ENCODE data around the gene DPY19L2.
"Not testable (repeated sequence)": the region's sequence is repeated elsewhere in the genome, so short reads cannot be mapped to it uniquely, and the experiment has no call there.

DPY19L2 gene

DNA sequence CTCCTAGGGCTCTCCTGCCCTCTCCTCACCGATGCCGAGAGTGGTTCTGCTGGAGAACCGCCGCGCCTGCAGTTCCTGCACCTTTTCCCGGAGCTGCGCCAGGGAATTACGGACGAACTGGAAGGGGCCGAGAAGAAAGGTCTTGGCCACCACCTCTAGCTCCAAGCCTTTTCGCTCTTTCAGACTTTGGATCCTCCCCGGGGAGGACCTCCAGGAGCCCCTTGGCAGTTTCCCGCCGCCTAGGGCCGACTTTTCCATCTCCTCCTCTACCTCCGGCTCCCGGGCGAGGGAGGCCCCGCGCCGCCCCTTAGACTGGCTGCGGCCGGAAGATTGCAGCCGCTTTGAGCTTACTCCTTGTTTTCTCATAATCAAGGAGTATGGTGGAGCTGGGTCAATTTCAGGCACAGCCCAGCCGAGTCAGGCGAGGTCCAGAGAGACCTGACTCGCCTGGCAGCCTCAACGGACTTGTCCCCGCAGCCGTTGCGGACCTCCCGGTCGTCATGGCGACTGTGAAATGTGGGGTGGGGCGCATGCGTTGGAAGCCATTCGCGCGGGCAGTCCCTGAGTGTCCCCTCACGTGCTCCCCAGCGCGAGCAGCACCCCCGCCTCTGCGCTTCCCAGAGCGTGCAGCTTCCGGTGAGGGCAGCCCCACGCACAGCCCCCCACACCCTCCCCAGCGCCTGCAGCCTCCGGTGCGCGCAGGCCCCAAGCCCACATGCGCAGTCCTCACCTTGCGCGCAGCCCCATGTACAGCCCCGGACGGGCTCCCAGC is at the start of gene DPY19L2:
TSS of gene DPY19L2 (minus strand) at position 466 of the 772 bp plus-strand sequence. CDS start at position 366, 100 bp downstream.
- peak; percentile 62 for DNase-seq

DNA sequence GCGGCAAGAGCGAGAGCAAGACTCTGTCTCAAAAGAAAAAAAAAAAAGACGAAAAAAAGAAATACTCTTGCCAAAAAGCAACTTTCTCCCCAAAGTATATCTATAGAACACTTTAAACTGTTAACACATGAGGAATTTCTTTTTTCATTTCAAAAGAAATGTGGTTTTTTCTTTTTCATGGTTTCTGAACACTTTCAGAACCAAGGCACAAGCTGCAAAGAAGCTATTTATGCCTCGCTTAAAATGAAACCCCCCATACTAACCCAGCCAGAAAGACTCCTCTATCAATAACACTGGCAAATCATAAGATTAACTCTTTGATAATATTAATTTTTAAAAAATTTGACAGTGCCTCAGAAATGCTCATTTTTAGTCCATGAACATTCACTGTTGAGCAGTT is 48.6 kb upstream of the DPY19L2 start:
- not testable (repeated sequence) for DNase-seq

GRCh38 chr12:63715107-63715625 is 46.9 kb upstream of the DPY19L2 start:
- not testable (repeated sequence) for DNase-seq

DNA sequence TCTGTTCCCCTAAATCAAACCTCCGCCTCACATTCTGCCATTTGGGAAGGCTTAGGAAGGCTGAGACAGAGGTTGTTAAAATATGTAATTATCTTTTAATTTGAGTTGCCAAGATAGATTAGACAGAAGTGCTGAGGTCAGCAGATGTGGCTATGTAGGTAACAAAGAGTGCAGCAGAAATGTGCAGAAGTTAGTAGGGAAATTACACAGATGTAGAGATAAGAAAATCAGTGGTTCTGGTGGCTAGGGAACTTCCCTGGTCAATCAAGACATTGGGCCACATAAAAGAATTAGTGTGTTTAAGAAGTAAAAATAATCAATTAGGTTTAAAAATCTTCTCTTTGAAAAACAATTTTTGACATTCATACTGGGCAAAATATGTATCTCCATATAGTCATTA is 46.1 kb upstream of the DPY19L2 start:
- DNase-seq = not testable (repeated sequence)

GRCh38 chr12:63713681-63714075 is 45.4 kb upstream of the DPY19L2 start:
- not testable (repeated sequence) for DNase-seq

- not testable (repeated sequence) for DNase-seq
These were observed 44.8 kb upstream of the DPY19L2 start for GRCh38 chr12:63712979-63713680.

GRCh38 chr12:63712376-63712974 is 44.2 kb upstream of the DPY19L2 start:
- DNase-seq = not testable (repeated sequence)

DNA sequence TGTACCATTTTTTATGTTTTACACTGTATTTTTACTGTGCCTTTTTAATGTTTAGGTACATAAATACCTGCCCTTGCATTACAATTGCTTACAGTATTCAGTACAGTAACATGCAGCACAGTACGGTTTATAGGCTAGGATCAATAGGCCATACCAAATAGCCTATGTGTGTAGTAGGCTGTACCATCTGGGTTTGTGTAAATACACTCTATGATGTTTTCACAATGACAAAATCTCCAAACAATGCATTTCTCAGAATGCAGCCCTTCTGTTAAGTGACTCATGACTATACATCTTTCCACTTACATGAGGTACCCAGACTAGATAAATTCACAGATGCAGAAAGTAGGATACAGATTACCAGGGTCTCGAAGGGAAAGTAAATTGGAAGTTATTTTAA is 43.0 kb upstream of the DPY19L2 start:
- not testable (repeated sequence) for DNase-seq

- no peak for DNase-seq
These were observed 38.0 kb upstream of the DPY19L2 start for GRCh38 chr12:63706336-63706735.

GRCh38 chr12:63699678-63700382 is 31.5 kb upstream of the DPY19L2 start:
- not testable (repeated sequence) for DNase-seq

DNA sequence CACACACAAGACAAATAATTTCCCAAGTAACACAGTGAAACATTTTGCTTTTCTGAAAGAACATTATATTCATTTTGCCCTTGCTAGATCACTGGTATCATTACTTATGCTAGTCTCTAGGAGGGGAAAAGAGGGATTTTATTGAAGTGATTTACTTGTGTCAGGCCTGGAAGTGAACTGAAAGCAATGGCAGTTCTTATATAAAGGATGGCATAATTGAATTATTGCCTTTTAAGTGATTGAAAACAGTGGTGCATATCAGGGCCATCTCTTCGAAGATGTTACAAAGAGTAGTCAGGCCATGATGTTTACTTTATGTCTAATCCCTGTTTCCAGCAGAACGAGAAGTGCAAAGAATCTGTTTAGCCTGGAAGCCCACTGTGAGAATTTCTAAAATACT is 30.7 kb upstream of the DPY19L2 start:
- not testable (repeated sequence) for DNase-seq

DNA sequence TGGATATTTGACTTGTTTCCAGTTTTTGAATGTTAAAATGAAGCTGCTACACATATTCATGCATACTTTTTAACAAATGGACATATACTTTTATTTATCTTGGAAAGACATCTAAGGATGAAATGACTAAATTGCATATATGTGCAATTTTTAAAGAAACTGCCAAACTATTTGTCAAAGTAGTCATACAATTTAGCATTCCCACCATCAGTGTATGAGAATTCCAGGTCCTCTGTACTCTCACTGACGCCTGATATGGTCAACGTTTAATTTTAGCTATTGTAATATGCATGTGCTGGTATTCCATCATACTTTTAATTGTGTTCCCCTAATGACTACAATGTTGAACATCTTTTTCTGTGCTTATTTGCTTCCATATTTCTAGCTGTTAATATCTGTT is 22.5 kb upstream of the DPY19L2 start:
- not testable (repeated sequence) for DNase-seq

- DNase-seq = not testable (repeated sequence)
These were observed 20.8 kb upstream of the DPY19L2 start for GRCh38 chr12:63689141-63689540.

DNA sequence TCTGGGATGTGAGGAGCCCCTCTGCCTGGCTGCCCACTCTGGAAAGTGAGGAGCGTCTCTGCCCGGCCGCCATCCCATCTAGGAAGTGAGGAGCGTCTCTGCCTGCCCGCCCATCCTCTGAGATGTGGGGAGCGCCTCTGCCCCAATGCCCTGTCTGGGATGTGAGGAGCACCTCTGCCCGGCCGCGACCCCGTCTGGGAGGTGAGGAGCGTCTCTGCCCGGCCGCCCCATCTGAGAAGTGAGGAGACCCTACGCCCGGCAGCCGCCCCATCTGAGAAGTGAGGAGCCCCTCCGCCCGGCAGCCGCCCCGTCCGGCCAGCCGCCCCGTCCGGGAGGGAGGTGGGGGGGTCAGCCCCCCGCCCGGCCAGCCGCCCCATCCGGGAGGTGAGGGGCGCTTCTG is 18.3 kb upstream of the DPY19L2 start:
- not testable (repeated sequence) for DNase-seq

DNA sequence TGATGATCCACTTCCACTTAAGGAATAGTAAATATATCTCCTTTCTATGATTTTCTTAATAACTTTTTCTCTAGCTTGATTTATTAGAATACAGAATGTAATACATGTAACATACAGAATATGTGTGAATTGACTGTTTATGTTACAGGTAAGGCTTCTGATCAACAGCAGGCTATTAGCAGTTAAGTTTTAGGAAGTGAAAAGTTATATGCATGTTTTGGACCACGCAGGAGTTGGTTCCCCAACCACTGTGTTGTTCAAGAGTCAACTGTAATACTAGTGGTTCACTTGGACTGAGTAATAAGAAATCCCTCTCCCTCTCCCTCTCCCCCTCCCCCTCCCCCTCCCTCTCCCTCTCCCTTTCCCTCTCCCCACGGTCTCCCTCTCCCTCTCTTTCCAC is 17.5 kb upstream of the DPY19L2 start:
- DNase-seq = not testable (repeated sequence)

DNA sequence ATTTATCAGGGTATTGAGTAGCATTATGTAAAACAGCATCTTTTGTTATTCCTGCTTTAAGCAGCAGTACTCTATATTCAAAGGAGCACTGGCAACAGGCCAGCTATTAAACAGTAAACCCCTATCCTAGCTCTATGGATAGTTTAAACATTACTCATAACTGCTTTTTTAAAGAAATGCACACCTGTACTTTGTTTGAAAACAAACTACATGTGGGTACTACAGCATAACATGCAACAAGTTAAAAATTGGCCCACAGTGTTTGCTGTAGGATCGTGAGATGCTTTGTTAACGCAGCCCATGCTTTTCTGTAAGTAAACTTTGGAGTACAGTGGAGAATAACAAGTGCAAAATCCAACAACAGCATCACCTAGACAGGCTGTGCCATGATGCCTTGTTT is 14.3 kb upstream of the DPY19L2 start:
- DNase-seq = not testable (repeated sequence)

DNA sequence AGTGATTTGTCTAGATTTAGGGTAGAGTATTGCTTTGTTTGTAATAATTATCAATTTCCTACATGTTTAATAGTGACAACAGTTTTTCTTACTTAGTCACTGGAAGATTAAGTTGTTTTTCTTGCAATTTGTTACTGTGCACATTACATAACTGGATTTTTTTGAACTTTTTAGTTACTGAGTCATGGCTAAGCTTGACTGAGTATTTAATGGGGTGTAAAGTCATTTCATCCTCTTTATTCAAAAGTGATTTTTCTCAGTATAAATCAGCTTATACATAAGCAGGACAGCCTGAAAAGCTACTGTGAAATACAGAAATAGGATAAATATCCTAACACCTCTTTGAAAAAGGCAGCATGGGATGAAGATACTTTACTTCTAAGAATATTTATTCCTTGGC is 12.5 kb upstream of the DPY19L2 start:
- DNase-seq = not testable (repeated sequence)

GRCh38 chr12:63672550-63672949 is 4.3 kb upstream of the DPY19L2 start:
- DNase-seq = not testable (repeated sequence)

- not testable (repeated sequence) for DNase-seq
These were observed 1.6 kb upstream of the DPY19L2 start for GRCh38 chr12:63669936-63670335.

DNA sequence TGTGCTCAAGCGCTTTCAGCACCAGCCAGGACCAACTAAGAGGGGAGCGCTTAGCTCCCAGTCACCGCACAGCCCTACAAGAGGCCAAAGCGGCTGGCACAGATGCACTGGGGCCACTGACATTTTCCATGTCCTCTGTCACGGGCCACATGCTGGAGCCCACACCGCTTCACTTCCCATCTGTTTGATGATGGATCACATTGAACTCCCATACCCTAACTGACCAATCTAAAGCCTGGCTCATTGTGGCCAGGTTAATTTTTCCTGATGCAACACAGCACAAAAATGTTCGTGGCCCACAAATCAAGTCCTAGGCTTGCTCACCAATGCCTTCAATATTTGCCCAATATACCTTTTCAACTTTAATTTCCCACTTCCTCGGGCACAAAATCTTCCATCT is 1.1 kb upstream of the DPY19L2 start:
- DNase-seq = not testable (repeated sequence)

DNA sequence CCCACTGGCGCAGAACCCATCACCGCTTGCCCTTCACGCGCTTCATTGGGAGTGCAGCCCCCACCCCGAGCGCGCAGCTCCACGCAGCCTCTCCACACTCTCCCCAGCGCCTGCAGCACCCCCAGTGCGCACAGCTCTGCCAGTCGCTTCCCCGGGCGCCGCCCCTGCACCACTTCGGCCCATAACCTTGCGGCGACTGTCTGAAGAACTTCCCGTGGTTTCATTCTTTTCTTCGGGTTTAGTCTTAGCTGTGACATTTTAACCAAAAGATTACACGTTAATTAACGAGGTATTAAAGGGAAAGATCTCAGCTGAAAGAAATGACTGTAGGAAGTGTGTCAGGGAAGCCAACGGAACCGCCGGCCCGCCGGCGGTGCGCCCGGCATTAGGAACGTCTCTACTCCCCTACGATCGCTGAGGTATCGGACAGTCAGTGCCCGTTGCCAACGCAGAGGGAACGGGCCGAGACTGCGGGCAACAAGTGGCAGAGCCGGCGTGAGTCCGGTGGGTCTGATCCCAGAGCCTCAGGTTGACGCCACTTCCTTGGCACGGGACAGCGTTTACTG is 590 bp upstream of the DPY19L2 start:
- peak; percentile 9 for DNase-seq

DNA sequence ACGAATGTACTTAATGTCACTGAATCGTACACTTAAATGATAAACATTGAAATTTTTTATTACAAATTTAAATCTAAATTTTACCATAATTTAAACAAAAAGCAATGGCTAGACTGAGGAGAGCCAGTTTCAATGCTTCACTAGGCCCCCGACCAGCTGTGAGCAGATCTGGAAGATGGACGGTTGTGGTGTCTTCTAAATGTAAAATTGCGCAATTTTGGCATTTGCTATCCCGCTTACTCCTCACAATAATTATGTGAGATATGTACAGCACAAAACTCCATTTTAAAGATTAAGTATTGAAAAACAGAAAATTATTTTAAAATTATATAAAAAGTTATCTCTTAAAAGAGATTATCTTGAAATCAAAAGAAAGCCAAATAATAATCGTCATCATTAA is 5.3 kb downstream of the DPY19L2 start:
- not testable (repeated sequence) for DNase-seq

Data from activated naive CD4-positive, alpha-beta T cell treated with anti-CD3 and anti-CD28 coated beads, Interleukin-2, amount 50 U/mL, for 16 hours (primary cell).